ENCODE data around the gene MRPL1.
"Not testable (repeated sequence)": the region's sequence is repeated elsewhere in the genome, so short reads cannot be mapped to it uniquely, and the experiment has no call there.

Gene MRPL1

GRCh38 chr4:77845929-77846328 is 16.7 kb upstream of the MRPL1 start:
- in situ Hi-C loops (cut with HindIII; ENCODE audit: low pct_ligation_motif_present, low pct_unique_long_range_greater_than_20kb, low sequenced_read_pairs) = no loop called here
- DNase-seq = no peak

- in situ Hi-C loops (cut with HindIII; ENCODE audit: low pct_ligation_motif_present, low pct_unique_long_range_greater_than_20kb, low sequenced_read_pairs) = no loop called here
- no peak for DNase-seq
These were observed 14.1 kb upstream of the MRPL1 start for GRCh38 chr4:77848508-77848907.

GRCh38 chr4:77849278-77849965 is 13.2 kb upstream of the MRPL1 start:
- no peak for DNase-seq
- in situ Hi-C loops (cut with HindIII; ENCODE audit: low pct_ligation_motif_present, low pct_unique_long_range_greater_than_20kb, low sequenced_read_pairs) = no loop called here

- in situ Hi-C loops (cut with HindIII; ENCODE audit: low pct_ligation_motif_present, low pct_unique_long_range_greater_than_20kb, low sequenced_read_pairs) = no loop called here
- DNase-seq = no peak
These were observed 9.6 kb upstream of the MRPL1 start for GRCh38 chr4:77852892-77853495.

- DNase-seq = no peak
- in situ Hi-C loops (cut with HindIII; ENCODE audit: low pct_ligation_motif_present, low pct_unique_long_range_greater_than_20kb, low sequenced_read_pairs) = no loop called here
These were observed 8.1 kb upstream of the MRPL1 start for GRCh38 chr4:77854431-77855111.

- no peak for DNase-seq
- in situ Hi-C loops (cut with HindIII; ENCODE audit: low pct_ligation_motif_present, low pct_unique_long_range_greater_than_20kb, low sequenced_read_pairs) = no loop called here
These were observed 6.5 kb upstream of the MRPL1 start for GRCh38 chr4:77856152-77856551.

GRCh38 chr4:77859256-77859655 is 3.4 kb upstream of the MRPL1 start:
- in situ Hi-C loops (cut with HindIII; ENCODE audit: low pct_ligation_motif_present, low pct_unique_long_range_greater_than_20kb, low sequenced_read_pairs) = no loop called here
- no peak for DNase-seq

GRCh38 chr4:77861495-77861894 is 1.1 kb upstream of the MRPL1 start:
- peak; percentile 12 for DNase-seq
- in situ Hi-C loops (cut with HindIII; ENCODE audit: low pct_ligation_motif_present, low pct_unique_long_range_greater_than_20kb, low sequenced_read_pairs) = no loop called here

- in situ Hi-C loops (cut with HindIII; ENCODE audit: low pct_ligation_motif_present, low pct_unique_long_range_greater_than_20kb, low sequenced_read_pairs); DNase-seq: not testable (repeated sequence)
These were observed 711 bp downstream of the MRPL1 start for GRCh38 chr4:77863341-77863740.

- DNase-seq = no peak
- in situ Hi-C loops (cut with HindIII; ENCODE audit: low pct_ligation_motif_present, low pct_unique_long_range_greater_than_20kb, low sequenced_read_pairs) = no loop called here
These were observed 2.6 kb downstream of the MRPL1 start for GRCh38 chr4:77865259-77865658.

- DNase-seq = no peak
- in situ Hi-C loops (cut with HindIII; ENCODE audit: low pct_ligation_motif_present, low pct_unique_long_range_greater_than_20kb, low sequenced_read_pairs) = no loop called here
These were observed 10.3 kb downstream of the MRPL1 start for GRCh38 chr4:77872723-77873445.

- in situ Hi-C loops (cut with HindIII; ENCODE audit: low pct_ligation_motif_present, low pct_unique_long_range_greater_than_20kb, low sequenced_read_pairs) = no loop called here
These were observed 14.5 kb downstream of the MRPL1 start for GRCh38 chr4:77877167-77877566.

GRCh38 chr4:77877771-77878565 is 15.3 kb downstream of the MRPL1 start:
- in situ Hi-C loops (cut with HindIII; ENCODE audit: low pct_ligation_motif_present, low pct_unique_long_range_greater_than_20kb, low sequenced_read_pairs) = no loop called here
- no peak for DNase-seq

More at GRCh38 chr4:77877167-77877566, 14.5 kb downstream of the MRPL1 start:
- DNase-seq = no peak

GRCh38 chr4:77880784-77881183 is 18.2 kb downstream of the MRPL1 start:
- in situ Hi-C loops (cut with HindIII; ENCODE audit: low pct_ligation_motif_present, low pct_unique_long_range_greater_than_20kb, low sequenced_read_pairs) = no loop called here
- DNase-seq = no peak

GRCh38 chr4:77881460-77882295 is 19.0 kb downstream of the MRPL1 start:
- no peak for DNase-seq
- in situ Hi-C loops (cut with HindIII; ENCODE audit: low pct_ligation_motif_present, low pct_unique_long_range_greater_than_20kb, low sequenced_read_pairs) = no loop called here

- no peak for DNase-seq
- in situ Hi-C loops (cut with HindIII; ENCODE audit: low pct_ligation_motif_present, low pct_unique_long_range_greater_than_20kb, low sequenced_read_pairs) = no loop called here
These were observed 30.8 kb downstream of the MRPL1 start for GRCh38 chr4:77893451-77893850.

- DNase-seq = no peak
- in situ Hi-C loops (cut with HindIII; ENCODE audit: low pct_ligation_motif_present, low pct_unique_long_range_greater_than_20kb, low sequenced_read_pairs) = no loop called here
These were observed 37.0 kb downstream of the MRPL1 start for GRCh38 chr4:77899607-77900006.

GRCh38 chr4:77903186-77903585 is 40.6 kb downstream of the MRPL1 start:
- in situ Hi-C loops (cut with HindIII; ENCODE audit: low pct_ligation_motif_present, low pct_unique_long_range_greater_than_20kb, low sequenced_read_pairs) = no loop called here

More at GRCh38 chr4:77903186-77903585, 40.6 kb downstream of the MRPL1 start:
- DNase-seq = no peak
